Stimulated activated CD4-positive, alpha-beta T cell treated with anti-CD3 and anti-CD28 coated beads, Interleukin-4, amount 100 ng/mL, for 1 hour (primary cell): ENCODE results near the gene SRGAP1.
"Not testable (repeated sequence)": the region's sequence is repeated elsewhere in the genome, so short reads cannot be mapped to it uniquely, and the experiment has no call there.

ENCODE experiments used
- DNase-seq: peaks from one replicate; pipeline ENCODE4 v3.0.0-alpha.2; 2020

Gene SRGAP1

DNA sequence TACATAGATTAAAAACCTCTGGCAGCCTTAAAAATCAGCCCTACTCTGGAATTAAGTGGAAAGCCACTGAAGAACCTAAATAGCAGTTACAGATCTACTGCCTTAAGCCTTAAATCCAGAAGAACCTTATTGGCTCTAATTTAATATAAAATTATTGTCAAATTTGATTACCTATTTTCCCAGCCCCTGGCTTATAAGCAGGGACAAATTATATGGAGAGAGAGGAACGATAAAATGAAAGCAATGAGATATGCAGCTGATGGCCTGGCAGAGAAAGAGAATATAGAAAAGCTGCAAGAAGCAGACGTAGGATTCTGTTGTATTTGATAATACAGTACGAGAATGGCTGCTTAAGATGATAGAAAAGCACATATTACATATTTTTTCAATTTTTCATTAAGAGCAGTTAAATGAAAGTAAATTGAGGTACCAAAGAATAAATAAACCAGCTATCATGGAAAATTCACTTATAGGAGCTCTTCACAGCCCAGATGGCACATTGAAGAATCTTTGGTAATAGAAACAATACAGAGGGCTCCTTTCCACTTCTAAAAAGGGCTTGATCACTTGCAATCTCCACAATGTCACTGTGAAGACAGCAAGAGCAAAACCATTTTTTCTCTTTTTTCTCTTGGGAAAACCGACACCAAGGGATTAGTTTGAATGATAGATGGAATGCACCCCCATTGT lies 248.2 kb downstream of the SRGAP1 start:
- no peak for DNase-seq

DNA sequence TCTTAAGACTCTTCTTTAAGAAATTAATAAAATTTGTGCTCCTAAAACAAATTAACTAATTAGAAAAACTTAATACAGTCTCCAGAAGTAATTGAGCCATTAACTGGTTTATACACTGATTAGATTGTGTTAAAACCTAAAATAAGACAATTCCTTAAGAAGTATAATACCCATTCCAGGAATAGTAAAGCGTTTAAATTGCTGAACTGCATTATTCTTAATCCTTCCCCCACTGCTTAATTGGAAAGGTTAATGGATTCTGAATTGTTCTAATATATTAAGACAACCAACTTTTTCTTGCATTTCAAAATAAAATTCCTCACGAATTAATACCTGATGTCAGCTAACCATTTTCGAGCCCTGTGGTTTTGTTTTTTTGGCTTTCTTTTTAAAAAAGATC lies 249.2 kb downstream of the SRGAP1 start:
- DNase-seq: no peak

DNA sequence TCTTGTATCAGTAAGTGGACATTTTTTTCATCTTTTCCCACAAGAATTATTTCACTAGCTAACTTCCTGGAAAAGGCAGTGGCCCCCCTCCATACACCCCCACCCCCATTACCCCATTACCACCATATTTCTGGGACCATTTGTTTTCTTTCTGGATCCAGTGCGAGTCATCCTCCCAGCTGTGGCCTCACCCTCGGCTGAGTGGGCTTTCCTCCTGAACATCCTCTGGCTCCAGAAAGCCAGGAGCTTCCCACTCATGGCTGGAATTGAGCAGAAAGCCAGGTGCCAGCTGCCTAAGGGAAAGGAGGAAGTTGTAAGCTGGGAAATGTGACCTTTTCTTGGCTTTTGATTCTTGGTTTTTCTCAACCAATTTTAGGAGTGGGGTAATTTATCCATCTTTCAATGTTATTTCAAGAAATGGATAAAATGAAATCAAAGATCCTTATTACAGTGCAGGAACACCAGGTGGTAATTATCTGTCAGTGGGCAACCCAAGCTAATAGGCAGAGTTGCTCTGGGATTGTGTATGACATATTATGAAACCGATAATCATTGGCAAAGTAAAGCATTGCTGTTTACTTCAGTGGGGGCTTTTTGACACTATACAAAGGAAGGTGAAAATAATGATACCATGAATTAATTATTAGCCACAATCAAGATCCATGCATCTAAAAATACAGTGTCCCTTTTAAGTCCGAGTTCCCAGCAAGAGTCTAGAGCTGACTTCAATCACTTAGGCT lies 253.0 kb downstream of the SRGAP1 start:
- DNase-seq: no peak

DNA sequence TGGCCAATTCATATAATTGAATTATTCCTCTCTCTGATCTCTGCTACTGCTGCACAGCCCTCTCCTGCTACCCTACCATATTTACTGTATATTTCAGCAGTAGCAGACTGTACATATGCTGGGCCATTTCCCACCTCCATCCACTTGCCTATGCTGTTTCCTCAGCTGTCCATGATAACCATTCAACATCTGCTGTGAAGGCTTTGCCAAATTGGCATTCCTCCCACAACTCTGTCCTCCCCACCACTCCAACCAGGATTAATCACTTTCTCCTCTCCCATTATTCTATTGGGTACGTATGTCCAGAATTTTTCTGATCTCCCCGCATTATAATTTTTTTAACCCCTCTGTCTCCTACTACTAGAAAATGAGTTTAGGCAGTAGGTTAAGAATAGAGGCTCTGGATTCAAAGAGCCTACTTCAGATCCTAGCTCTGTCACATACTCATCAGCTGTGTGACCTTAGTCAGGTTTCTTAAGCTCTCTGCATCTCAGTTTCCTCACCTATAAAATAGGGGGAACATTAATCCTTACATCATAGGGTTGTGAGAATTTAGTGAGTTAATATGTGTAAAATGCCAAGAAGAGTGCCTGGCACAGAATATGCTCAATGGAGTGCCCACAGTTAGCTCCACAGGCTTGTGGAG lies 254.3 kb downstream of the SRGAP1 start:
- DNase-seq: no peak

DNA sequence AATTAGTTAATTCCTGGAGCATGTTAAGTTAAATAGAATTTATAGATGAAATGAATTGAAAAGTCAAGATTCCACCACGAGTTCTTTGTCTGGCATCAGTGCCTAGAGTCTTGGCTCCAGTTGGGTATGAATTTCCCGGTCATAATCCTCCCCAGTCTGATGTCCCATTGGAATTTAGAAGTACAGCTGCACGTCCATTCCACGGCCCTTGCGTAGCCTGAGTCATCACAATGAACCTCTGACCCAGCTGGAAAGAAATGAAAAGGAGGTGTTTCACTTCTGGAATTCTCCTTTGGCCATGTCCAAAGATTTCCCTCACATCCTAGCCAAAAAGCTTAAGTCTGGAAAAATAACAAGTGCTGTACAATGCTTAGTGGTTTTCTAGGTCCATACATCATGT lies 254.9 kb downstream of the SRGAP1 start:
- no peak for DNase-seq

DNA sequence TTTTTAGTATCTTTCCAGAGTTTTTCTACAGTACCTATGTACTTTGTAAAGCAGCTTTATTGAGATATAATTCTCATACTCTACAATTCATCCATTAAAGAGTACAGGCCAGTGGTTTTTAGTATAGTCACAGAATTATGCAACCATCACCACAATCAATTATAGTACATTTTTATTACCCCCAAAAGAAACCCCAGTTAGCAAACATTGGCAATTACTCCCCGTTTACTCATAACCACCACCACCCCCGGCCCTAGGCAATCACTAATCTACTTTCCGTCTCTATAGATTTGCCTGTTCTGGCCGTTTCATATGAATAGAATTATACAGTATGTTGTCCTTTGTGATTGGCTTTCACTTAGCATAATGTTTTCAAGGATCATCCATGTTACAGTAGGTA lies 257.8 kb downstream of the SRGAP1 start:
- DNase-seq: no peak

DNA sequence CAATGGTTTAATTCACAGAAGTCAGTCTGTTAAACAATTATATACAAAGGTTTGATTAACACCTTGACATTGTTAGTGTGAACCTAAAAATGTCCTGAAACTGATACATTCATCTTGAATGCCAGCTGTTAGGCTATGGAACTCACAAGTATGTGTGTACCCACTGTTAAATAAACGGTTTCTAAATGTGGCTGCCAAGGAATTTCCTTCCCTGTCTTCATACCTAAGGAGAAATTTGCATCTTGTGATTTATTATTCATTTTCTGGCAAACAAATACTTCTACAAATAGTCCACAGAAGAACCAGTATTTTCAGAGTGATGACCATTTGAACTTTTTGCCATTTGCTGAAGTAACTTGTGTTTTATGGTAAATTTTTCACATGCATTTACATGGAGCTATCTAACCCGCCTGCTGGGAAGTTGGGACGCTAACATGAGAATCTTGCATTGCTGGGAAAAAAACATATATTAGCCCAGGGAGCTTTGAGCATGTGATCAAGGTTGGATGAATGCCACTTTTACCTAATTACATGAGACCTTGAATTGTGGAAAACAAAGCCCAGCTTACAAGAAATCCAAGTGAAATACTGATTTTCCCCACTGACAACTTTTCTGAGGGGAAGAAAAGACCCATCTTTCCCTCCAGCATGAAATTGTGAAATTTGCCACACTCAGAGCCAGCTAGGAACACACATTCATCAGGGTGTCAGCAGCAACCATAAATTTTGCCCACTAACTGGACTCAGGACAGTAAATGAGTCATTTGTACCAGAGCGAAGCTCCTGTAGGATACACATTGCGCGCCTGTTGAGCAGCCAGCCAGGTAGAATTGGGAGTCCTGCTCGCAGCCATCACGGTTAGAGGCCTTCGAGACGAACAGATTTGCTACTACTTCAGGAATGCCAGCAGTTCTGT lies 259.6 kb downstream of the SRGAP1 start:
- no peak for DNase-seq

DNA sequence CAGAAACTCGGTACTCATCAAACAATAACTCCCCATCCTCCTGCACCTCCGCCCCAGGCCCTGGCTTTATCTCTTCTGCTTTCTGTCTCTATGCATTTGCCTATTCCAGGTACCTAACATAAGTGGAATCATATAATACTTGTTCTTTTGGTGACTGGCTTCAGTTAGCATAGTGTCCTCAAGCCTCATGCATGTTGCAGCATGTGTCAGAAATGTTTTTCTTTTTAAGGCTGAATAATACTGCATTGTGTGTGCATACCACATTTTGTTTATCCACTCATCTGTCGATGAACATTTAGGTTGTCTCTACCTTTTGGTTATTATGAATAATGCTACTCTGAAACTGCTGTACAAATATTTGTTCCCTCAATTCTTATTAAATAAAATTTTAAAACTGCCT lies 260.5 kb downstream of the SRGAP1 start:
- no peak for DNase-seq

DNA sequence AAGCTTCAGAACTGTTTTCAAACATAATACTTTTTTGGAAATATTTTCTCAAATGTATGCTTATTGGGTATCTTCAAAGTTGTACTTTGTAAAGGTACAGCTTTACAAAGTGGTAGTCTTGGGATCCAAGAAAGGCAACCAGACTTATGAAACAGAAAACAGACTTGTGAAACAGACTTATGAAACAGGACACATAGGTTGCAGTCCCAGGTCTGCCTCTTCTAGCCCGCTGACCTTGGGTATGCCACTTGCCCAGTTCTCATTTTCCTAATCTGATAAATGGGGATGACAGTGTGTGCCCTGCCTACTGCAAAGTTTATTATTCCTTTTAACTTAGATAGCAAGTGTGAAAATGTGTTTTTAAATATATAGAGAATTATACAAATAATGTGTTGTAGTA lies 263.3 kb downstream of the SRGAP1 start:
- no peak for DNase-seq

DNA sequence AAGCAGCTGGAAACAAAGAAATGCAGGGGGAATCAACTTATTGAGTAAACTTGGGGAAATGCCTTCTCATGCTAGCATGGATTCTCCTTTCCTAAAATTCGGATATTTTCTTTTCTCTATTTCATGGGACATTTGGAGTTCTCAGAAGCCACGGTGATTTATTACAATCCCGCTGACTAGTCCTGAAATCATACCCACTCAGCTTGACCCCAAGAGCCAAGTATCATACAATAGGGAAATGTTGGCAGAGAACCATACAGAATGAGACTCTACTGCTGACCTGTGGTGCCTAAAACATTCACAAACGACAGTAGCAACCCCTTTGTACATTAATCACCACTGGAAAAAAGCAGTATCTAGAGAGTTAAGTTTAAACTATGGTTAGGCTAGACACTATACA lies 265.2 kb downstream of the SRGAP1 start:
- no peak for DNase-seq

DNA sequence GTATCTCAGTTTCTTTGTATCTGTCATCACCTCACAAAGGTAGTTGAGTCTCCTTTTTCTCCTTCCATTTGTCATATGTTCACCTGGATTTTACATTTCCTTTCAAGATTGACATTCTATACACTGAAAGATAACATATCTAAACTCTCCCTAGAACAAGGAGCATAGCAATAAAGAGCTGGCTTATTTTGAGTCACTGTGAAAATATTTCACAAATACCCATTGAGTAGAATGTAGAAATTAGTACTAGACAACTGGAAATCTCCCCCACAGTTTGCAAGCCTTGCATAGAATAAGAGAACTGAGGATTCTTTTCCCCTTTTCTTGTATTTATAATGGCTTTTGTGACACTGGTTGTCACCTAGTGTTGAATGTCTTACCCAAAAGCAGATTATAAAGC lies 266.4 kb downstream of the SRGAP1 start:
- DNase-seq: no peak

DNA sequence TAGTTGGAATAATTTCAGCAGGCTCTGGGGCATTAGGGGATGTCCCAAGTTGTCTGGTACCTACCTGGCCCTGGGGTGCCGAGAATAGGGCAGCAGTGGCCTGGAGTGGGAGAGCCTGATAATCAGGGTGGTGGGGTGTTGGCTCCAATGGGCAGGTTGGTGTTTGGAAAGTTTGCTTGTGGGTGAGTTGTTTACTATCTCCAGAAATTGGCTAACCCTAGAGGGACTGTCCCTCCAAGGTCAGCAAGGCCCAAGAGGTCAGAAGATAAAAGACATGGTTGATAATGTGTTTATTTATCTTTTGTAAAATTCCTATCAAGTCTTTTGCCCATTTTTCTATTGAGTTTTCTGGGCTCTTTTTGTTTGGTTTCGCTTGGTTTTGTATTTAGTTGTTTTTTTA lies 272.5 kb downstream of the SRGAP1 start:
- no peak for DNase-seq

DNA sequence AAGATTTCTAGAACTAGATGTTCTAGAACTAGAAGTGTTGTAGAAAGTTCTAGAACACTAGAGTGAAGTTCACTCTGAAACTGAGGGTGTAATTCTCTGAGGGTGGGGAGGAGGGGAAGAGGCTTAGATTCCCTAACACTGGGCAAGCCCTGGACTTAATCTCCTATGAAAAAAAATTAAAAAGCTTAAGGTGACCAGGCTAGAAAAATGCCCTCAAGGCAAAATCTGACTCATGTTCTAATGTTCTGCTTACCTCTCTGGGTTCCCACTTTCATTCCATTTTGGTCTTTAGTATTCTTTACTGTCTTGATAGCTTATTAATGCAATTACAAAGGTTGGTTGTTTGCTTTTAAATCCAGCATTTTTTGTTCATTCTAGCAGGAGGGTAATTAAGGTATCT lies 276.1 kb downstream of the SRGAP1 start:
- DNase-seq: no peak

DNA sequence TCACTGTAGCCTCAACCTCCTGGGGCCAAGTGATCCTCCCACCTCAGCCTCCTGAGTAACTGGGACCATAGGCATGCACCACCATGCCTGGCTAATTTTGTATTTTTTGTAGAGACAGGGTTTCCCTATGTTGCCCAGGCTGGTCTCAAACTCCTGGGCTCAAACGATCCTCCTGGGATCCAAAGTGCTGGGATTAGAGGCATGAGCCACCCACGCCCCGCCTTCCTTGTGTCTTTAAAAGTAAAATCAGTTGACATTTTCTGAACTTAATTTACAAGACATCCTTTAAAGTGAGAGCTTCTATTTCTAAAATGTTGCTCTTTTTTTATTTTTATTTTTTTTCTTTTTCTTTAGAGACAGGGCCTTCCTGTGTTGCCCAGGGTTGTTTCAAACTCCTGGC lies 276.6 kb downstream of the SRGAP1 start:
- DNase-seq: not testable (repeated sequence)

DNA sequence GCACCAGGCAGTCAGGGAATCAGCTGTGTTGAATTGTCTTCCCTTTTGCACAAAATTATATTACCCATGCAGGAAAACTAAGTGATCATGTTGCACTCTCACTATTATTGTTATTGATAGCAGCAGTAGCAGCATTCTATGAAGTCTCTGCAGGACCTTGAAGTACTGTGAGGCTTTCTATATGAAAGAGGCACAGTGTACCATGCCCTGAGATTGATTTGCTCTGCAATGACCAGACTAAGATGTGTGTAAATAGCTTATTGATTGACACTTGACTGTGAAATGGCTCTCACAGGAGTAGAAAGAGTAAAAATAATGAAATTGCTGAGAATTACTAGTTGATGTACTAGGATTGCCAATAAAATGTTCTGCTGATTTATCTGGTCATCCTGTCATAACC lies 277.7 kb downstream of the SRGAP1 start:
- DNase-seq: no peak

DNA sequence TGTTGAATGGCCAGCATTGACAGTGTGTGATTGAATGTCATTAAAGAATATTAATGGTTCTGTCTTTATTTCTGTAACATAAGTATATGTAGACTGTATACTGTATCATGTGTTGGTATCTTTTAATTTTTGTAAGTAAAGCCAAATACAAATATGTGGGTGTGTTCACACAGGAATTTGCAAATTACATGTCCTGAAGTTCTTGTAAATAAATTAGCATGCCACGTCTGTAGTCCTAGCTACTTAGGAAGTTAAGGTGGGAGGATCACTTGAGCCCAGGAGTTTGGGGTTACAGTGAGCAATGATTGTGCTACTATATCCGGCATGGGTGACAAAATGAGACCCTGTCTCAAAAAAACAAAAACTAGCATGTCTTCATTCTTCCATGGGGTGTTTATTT lies 278.5 kb downstream of the SRGAP1 start:
- DNase-seq: no peak

DNA sequence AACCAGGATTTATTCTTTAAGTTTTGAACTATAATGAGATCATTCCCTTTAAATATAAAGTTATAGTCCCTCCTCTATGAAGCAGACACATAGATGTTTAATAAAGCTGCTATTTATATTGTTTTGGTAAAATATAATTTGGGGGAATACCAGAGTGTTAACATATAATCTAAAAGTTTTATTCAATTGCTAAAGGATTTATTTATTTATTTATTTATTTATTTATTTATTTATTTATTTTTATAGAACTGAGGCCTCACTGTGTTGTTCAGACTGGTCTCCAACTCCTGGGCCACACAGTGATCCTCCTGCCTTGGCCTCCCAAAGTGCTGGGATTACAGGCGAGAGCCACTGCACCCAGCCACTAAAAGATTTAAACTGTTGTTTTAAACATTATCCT lies 278.9 kb downstream of the SRGAP1 start:
- no peak for DNase-seq

DNA sequence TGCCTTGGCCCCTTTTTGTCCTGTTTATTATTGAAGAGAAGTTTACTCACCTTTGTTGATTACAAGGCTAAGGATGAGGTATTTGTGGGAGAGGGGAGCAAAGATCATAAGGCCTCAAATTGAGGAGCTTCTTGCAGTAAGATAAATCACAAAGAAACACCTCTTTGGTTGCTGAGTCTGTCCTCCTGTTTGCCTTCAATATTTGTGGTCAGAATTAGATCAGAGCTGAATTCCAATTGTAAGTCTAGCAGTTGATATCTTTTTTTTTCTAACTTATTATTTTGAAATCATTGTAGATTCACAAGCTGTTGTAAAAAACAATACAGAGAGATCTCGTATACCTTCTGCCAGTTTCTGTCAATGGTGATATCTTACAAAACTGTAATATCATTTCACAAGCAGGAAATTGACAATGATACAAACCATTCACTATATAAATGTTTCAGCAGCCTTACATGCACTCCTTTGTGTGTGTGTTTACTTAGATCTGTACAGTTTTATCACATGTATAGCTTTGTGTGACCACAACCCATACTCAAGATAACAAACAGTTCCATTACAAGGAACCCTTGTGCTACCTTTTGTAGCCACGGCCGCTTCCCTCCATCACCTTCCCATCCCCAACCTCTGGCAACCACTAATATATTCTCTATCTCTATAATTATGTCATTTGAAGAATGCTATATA lies 280.2 kb downstream of the SRGAP1 start:
- DNase-seq: no peak

DNA sequence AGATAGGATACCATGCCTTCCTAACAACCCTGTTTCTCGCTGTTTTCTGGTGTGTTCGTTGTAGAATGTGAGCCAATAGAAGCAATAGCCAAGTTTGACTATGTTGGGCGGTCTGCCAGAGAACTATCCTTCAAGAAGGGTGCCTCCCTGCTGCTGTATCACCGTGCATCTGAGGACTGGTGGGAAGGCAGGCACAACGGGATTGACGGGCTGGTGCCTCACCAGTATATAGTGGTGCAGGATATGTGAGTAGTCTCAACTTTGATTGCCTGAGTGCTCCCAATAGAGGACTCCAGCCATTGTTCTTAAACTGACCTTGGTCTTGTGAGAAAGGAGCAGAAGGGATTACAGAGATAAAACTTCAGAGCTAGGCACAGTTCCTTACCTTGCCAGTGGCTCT lies 281.4 kb downstream of the SRGAP1 start:
- DNase-seq: no peak

DNA sequence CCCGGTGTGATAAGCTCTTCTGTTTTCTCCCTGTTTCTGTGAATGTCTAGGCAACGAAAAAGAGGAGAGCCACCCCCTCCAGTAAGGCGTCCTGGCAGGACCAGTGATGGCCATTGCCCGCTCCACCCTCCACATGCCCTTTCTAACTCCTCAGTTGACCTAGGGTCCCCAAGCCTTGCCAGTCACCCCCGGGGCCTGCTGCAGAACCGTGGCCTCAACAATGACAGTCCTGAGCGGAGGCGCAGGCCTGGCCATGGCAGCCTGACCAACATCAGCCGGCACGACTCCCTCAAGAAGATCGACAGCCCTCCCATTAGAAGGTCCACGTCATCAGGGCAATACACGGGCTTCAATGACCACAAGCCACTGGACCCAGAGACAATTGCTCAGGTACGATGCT lies 283.3 kb downstream of the SRGAP1 start:
- no peak for DNase-seq

DNA sequence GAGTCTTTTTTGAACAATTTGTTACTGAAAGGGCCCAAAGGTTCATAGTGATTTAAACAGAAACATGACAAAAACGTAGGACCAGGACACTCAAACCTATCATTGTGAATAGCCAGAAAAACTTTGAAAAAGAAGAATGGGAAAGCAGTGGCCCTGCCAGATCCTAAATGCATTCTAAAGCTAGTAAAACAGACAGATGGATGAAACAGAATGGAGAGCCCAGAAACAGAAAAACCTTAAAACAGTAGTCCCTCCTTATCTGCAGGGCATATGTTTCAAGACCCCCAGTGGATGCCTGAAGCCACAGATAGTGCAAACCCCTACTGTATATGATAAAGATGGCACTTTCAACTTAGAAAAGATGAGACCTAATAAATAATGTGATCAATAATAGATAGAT lies 283.9 kb downstream of the SRGAP1 start:
- no peak for DNase-seq

DNA sequence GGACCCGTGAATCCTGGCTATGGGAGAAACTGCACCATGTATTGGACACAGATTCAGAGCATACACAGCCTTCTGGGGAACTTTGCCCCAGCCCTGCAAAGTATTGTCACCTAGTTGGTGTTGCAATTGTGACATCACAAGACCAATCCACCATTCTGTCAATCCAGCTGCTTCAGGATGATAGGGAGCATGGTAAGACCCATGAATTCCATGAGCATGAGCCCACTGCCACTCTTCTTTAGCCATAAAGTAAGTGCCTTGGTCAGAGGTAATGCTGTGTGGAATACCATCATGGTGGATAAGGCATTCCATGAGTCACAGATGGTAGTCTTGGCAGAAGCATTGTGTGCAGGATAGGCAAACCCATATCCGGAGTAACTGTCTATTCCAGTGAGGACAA lies 286.0 kb downstream of the SRGAP1 start:
- not testable (repeated sequence) for DNase-seq

DNA sequence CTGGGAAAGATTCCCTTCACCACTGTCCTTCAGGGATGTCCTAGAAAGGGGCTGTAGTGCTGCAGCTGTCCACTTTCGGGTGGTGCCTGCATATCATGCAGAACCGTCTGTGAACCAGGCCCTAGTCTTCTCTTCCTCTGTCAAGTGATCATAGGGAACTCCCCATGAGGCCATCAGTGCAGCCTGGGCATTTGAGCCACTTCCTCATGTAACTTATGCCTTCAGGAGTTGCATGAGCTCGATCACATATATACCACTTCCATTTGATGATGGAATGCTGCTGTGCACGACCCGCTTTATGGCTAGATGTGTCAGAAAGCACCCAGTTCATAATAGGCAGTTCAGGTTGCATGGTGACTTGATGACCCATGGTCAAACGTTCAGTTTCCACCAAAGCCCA lies 287.0 kb downstream of the SRGAP1 start:
- not testable (repeated sequence) for DNase-seq
